Gastroesophageal sphincter (tissue), 3 donors: ENCODE measurements around the gene NLGN1.
"Not testable (repeated sequence)": the region's sequence is repeated elsewhere in the genome, so short reads cannot be mapped to it uniquely, and the experiment has no call there.

ENCODE experiments used
- EP300 ChIP-seq: sonication (generic); formaldehyde crosslinking; IDR thresholded peaks from one replicate; pipeline ENCODE4 v1.6.1; 2017; ENCODE audit warnings: antibody characterized with exemption, mild to moderate bottlenecking
- POLR2A ChIP-seq, 2 donors: fragments of 450-650 bp; IDR thresholded peaks; one replicate each; pipeline ENCODE4 v1.6.1; 2017; ENCODE audit warnings: antibody characterized with exemption in 2 of 2, mild to moderate bottlenecking in 2 of 2, moderate library complexity in 1 of 2
- TF ChIP-seq, protein P1 (sequence below), 4 experiments: fragments of 200-600 bp in 2 of 4; fragments of 450-650 bp in 2 of 4; sonication (generic) in 1 of 4; IDR thresholded peaks; one replicate each; pipeline ENCODE4 v1.5.1; 2017 to 2019; ENCODE audit warnings: antibody characterized with exemption in 4 of 4, mild to moderate bottlenecking in 2 of 4, moderate library complexity in 2 of 4

DNA sequence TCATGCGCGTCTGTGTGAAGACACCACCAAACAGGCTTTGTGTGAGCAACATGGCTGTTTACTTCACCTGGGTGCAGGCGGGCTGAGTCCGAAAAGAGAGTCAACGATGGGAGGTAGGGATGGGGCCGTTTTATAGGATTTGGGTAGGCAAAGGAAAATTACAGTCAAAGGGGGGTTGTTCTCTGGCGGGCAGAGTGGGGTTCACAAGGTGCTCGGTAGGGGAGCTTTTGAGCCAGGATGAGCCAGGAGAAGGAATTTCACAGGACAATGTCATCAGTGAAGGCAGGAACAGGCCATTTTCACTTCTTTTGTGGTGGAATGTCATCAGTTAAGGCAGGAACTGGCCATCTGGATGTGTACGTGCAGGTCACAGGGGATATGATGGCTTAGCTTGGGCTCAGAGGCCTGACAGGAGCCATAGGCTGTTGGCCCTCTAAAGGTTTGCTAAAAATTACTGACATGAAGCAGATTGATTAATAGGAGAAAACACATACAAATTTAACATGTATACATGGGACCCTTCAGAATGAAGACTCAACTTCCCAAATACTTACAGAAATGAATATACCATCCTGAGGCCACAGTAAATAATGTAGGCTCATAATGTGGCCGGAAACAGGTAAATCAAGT lies 834.6 kb downstream of the NLGN1 start:
- not testable (repeated sequence) for TF ChIP-seq EP300; POLR2A (IDR thresholded peaks at IDR 0.05)
- TF ChIP-seq, protein P1, sequence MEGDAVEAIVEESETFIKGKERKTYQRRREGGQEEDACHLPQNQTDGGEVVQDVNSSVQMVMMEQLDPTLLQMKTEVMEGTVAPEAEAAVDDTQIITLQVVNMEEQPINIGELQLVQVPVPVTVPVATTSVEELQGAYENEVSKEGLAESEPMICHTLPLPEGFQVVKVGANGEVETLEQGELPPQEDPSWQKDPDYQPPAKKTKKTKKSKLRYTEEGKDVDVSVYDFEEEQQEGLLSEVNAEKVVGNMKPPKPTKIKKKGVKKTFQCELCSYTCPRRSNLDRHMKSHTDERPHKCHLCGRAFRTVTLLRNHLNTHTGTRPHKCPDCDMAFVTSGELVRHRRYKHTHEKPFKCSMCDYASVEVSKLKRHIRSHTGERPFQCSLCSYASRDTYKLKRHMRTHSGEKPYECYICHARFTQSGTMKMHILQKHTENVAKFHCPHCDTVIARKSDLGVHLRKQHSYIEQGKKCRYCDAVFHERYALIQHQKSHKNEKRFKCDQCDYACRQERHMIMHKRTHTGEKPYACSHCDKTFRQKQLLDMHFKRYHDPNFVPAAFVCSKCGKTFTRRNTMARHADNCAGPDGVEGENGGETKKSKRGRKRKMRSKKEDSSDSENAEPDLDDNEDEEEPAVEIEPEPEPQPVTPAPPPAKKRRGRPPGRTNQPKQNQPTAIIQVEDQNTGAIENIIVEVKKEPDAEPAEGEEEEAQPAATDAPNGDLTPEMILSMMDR (IDR thresholded peaks at IDR 0.05): not testable (repeated sequence)
